ENCODE data around the gene SYNPO2. TPM values are rescaled to one million over a fixed set of nuclear protein-coding genes. Genes with fewer than 3 reads are reported as not detected.

Gene SYNPO2
- total and polyA plus RNA-seq, 2 of the 8 experiments (the other 6 are each of a cell fraction or from before 2014, with no cell fraction given), result 0.50 to 4.2 TPM

DNA sequence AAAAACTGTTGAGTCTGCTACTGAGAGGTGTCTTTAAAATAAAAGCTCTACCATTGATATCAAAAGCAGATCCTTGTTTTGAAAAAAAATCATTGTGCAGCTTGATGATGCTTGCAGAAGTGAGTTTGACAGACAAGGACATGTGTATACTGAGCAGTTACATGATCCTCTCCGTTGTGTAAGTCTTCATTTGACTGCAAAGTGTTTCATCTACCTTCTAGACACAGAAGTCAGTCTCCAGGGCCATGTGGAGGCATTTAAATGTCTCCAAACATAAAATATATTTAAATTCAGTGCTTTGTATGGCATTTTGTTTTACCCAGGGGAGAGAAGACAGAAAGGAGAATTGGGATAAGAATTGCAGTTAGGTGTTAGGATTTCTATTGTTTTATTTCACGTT lies 139.2 kb downstream of the SYNPO2 start:
- 72% methylated on average over 2 of the region's 2 CpGs; no CpG with 5 or more reads in 1 of the 2 experiments for WGBS, 2 experiments (ENCODE audit: extremely low coverage in 1 of 2, insufficient coverage in 1 of 2, insufficient read length in 1 of 2, insufficient replicate concordance in 2 of 2, low coverage in 1 of 2, low lambda C conversion rate in 2 of 2, missing lambda C conversion rate in 1 of 2)
- no peaks in the 10 kb centered on the region for H3K36me3 ChIP-seq (ENCODE audit: control insufficient read depth in 2 of 4, insufficient read depth in 4 of 4, low read length in 3 of 4)
- no peak overlapping the region for H3K23ac ChIP-seq (ENCODE audit: insufficient read length)
- no peak overlapping the region for H3K4me2 ChIP-seq (ENCODE audit: insufficient read depth in 1 of 2, low read depth in 2 of 2, low read length in 2 of 2)
- no peaks in the 10 kb centered on the region for H4K20me1 ChIP-seq (replicated peaks in 1 of 2; ENCODE audit: control insufficient read depth in 1 of 2, insufficient read depth in 2 of 2, low read length in 2 of 2)
- H3K56ac ChIP-seq (replicated peaks; ENCODE audit: insufficient read length, low read depth, low read length), result no peak overlapping the region
- no peaks in the 10 kb centered on the region for H3K79me1 ChIP-seq (ENCODE audit: low read depth, low read length)
- FAIRE-seq (no peak), DNase-seq (ENCODE audit: low read depth in 1 of 2, low spot score in 2 of 2) (no peak)
- H2AK5ac ChIP-seq (ENCODE audit: low read depth, low read length), result no peak overlapping the region
- H4K8ac ChIP-seq (ENCODE audit: extremely low read depth, insufficient read depth, low read length), result no peak overlapping the region
- no peak overlapping the region for H3K27ac ChIP-seq (ENCODE audit: low read depth, low read length)
- ChIA-PET CTCF (ENCODE audit: partially characterized antibody) (no interaction called here), POLR2A (ENCODE audit: partially characterized antibody) (no interaction called here)
- no peak overlapping the region for H2AFZ ChIP-seq (ENCODE audit: low read length)
- H3K23me2 ChIP-seq (ENCODE audit: low read depth, low read length), result no peaks in the 10 kb centered on the region
- no peak overlapping the region for H2BK5ac ChIP-seq (ENCODE audit: low read depth, low read length)
- no peak overlapping the region for H3K4ac ChIP-seq (replicated peaks; ENCODE audit: insufficient read length, low read depth, low read length)
- H3K4me1 ChIP-seq (replicated peaks in 1 of 4; ENCODE audit: control insufficient read depth in 3 of 4, insufficient read depth in 4 of 4, low read length in 3 of 4), result peaks cover 0 to 4% (median 3%) of the 10 kb centered on the region in 4 experiments; a peak in 2 of 7 replicates
- no peak overlapping the region for H2BK20ac ChIP-seq (ENCODE audit: low read length)
- no peak overlapping the region for H2BK12ac ChIP-seq (ENCODE audit: low read depth, low read length)
- TF ChIP-seq TEAD4 (IDR thresholded peaks at IDR 0.05; ENCODE audit: low read depth, low read length) (no peak), SIN3A (conservative IDR thresholded peaks at IDR 0.05 in 1 of 2, IDR thresholded peaks at IDR 0.05 in 1 of 2; ENCODE audit: low read depth in 1 of 2, low read length in 2 of 2) (no peak), ASH2L (IDR thresholded peaks at IDR 0.05; ENCODE audit: low read length) (no peak), TAF7 (optimal IDR thresholded peaks at IDR 0.05; ENCODE audit: borderline replicate concordance, low read depth, low read length) (no peak), BRCA1 (IDR thresholded peaks at IDR 0.05; ENCODE audit: low read depth, low read length) (no peak)
- no peak overlapping the region for H3K18ac ChIP-seq (ENCODE audit: extremely low read depth, low read length)
- H3K4me3 ChIP-seq (ENCODE audit: extremely low read depth in 1 of 4, insufficient read depth in 2 of 4, low read depth in 3 of 4, low read length in 4 of 4), result no peak overlapping the region
- no peak overlapping the region for H2BK15ac ChIP-seq (ENCODE audit: low read length)
- H3K79me2 ChIP-seq (ENCODE audit: control insufficient read depth in 1 of 2, insufficient read depth in 2 of 2, low read length in 2 of 2), result no peaks in the 10 kb centered on the region
- H3K9ac ChIP-seq (replicated peaks in 1 of 4; ENCODE audit: extremely low read depth in 1 of 4, low read depth in 3 of 4, low read length in 3 of 4), result no peak overlapping the region
- H3K9me3 ChIP-seq (ENCODE audit: insufficient read depth in 2 of 2, low read depth in 1 of 2, low read length in 1 of 2), result no peaks in the 10 kb centered on the region
- H4K5ac ChIP-seq (ENCODE audit: insufficient read length, low read depth, low read length), result no peak overlapping the region
- no peak overlapping the region for H3K14ac ChIP-seq (ENCODE audit: insufficient read length)
- no peaks in the 10 kb centered on the region for H3K27me3 ChIP-seq (replicated peaks in 1 of 4; ENCODE audit: control insufficient read depth in 3 of 4, extremely low read depth in 1 of 4, insufficient read depth in 3 of 4, low read length in 3 of 4)
- no peak overlapping the region for H4K91ac ChIP-seq (replicated peaks; ENCODE audit: insufficient read length, low read length)
- no peak overlapping the region for H2BK120ac ChIP-seq (replicated peaks; ENCODE audit: low read depth, low read length)

Measured in H1 (cell line).